Mammary epithelial cell (primary cell): ENCODE data around the gene PID1.

Experiments
- CTCF ChIP-seq, 2 donors: IDR thresholded peaks in 1 of 2; conservative IDR thresholded peaks in 1 of 2; 2 replicates each; pipeline ENCODE4 v1.5.1; 2011 to 2012; ENCODE audit warnings: inconsistent platforms in 2 of 2, low read length in 2 of 2, mild to moderate bottlenecking in 2 of 2, control low read depth in 1 of 2, low read depth in 1 of 2; ENCODE audit not compliant: insufficient read depth in 1 of 2; ENCODE audit errors: extremely low read depth in 1 of 2
- EZH2 ChIP-seq: IDR thresholded peaks from 2 replicates; pipeline ENCODE4 v1.6.1; 2012; ENCODE audit warnings: low read length, inconsistent platforms, borderline replicate concordance

GRCh38 chr2:229141424-229142025, 129.6 kb downstream of the PID1 start:
- no peak for TF ChIP-seq CTCF (conservative IDR thresholded peaks at IDR 0.05 in 1 of 2, IDR thresholded peaks at IDR 0.05 in 1 of 2; ENCODE audit: extremely low read depth in 1 of 2, insufficient read depth in 1 of 2, low read depth in 1 of 2, low read length in 2 of 2)
- TF ChIP-seq EZH2, result no peak
